Testis (tissue), 3 donors: ENCODE data around the gene SMAD6. TPM values are rescaled to one million over a fixed set of nuclear protein-coding genes. Genes with fewer than 3 reads are reported as not detected.

Experiments used
- DNase-seq: peaks from one replicate; pipeline ENCODE4 v3.0.0-alpha.2; 2019
- H3K27ac ChIP-seq, 2 donors: fragments of 200-600 bp; sonication (generic); one replicate each; pipeline ENCODE4 v1.5.1; 2019
- H3K27me3 ChIP-seq: fragments of 200-600 bp; sonication (generic); one replicate; pipeline ENCODE4 v1.5.1; 2019
- H3K36me3 ChIP-seq: fragments of 200-600 bp; sonication (generic); one replicate; pipeline ENCODE4 v1.5.1; 2017; ENCODE audit warnings: low read depth; ENCODE audit errors: missing control alignments
- H3K4me1 ChIP-seq: fragments of 200-600 bp; sonication (generic); one replicate; pipeline ENCODE4 v1.5.1; 2019
- H3K4me3 ChIP-seq, 2 donors: fragments of 200-600 bp; sonication (generic); one replicate each; pipeline ENCODE4 v1.5.1; 2017 to 2019
- H3K9me3 ChIP-seq: fragments of 200-600 bp; sonication (generic); one replicate; pipeline ENCODE4 v1.5.1; 2017
- CTCF ChIP-seq, 3 experiments: fragments of 450-650 bp in 2 of 3; fragments of 200-600 bp in 1 of 3; sonication (generic) in 1 of 3; IDR thresholded peaks; one replicate each; pipeline ENCODE4 v1.5.1; 2016 to 2019; ENCODE audit warnings: antibody characterized with exemption in 3 of 3, mild to moderate bottlenecking in 2 of 3, moderate library complexity in 1 of 3
- POLR2A ChIP-seq: fragments of 450-650 bp; IDR thresholded peaks from one replicate; pipeline ENCODE4 v1.6.1; 2017; ENCODE audit warnings: antibody characterized with exemption, mild to moderate bottlenecking, moderate library complexity
- WGBS, 2 donors: methylation state at CpG; one replicate each; pipeline ENCODE4 v1.1.5; 2018; 5-methylcytosine and 5-hydroxymethylcytosine counted together
- intact Hi-C: fragments of 100-400 bp; cut with DNase I; formaldehyde crosslinking; loops from one replicate; pipeline ENCODE4 v1.15.1; 2023; ENCODE audit warnings: low total_unique reads
- polyA plus RNA-seq: library from polyadenylated mRNA; stranded (reverse); fragments of 350-450 nt; fragmentation: Illumina TruSeq; extraction: RNeasy Lipid Tissue Mini Kit (QIAGEN cat#74804); gene quantifications from one replicate; pipeline ENCODE4 v1.2.3, GENCODE V29; 2014; ENCODE audit warnings: low read depth, low replicate concordance; ENCODE audit not compliant: insufficient read depth
- total RNA-seq, 2 donors: library from RNA; depleted of rRNA; stranded (reverse); fragments of >200 nt; gene quantifications; one replicate each; pipeline ENCODE4 v1.2.3, GENCODE V29; 2016

SMAD6 gene
- total and polyA plus RNA-seq, 3 donors from 2014 or later: 3.2 to 19.4 (median 17.5) TPM

- H3K4me1 ChIP-seq: peaks cover 32% of the 10 kb centered on the region
- H3K4me3 ChIP-seq: no peak overlapping the region
- no peaks in the 10 kb centered on the region for H3K9me3 ChIP-seq
- DNase-seq: no peak
- no peak overlapping the region for H3K27ac ChIP-seq
- 55 to 61% methylated on average over 10 of the region's 10 CpGs for WGBS, 2 donors
- no peaks in the 10 kb centered on the region for H3K36me3 ChIP-seq
- TF ChIP-seq CTCF (IDR thresholded peaks at IDR 0.05): no peak
- intact Hi-C loops: no loop called here
- no peaks in the 10 kb centered on the region for H3K27me3 ChIP-seq
Observed at GRCh38 chr15:66747886-66748707, 46.1 kb downstream of the SMAD6 start.

- no peak for TF ChIP-seq CTCF (IDR thresholded peaks at IDR 0.05)
- TF ChIP-seq POLR2A: no peak
- peaks cover 32% of the 10 kb centered on the region for H3K4me1 ChIP-seq
- WGBS, 2 donors: 64 to 67% methylated on average over 3 of the region's 3 CpGs
Observed at GRCh38 chr15:66748708-66749035, 46.6 kb downstream of the SMAD6 start.

GRCh38 chr15:66749841-66750575 lies 48.0 kb downstream of the SMAD6 start:
- Histone ChIP-seq H3K27me3 (no peaks in the 10 kb centered on the region), H3K9me3 (no peaks in the 10 kb centered on the region), H3K27ac (no peak overlapping the region), H3K36me3 (no peaks in the 10 kb centered on the region), H3K4me1 (peaks cover 27% of the 10 kb centered on the region), H3K4me3 (no peak overlapping the region)
- intact Hi-C loops: no loop called here
- no peak for DNase-seq
- 52 to 78% methylated on average over 7 to 8 of the region's 8 CpGs for WGBS, 2 donors
- no peak for TF ChIP-seq CTCF (IDR thresholded peaks at IDR 0.05)
- TF ChIP-seq POLR2A: no peak

More at GRCh38 chr15:66748708-66749035, 46.6 kb downstream of the SMAD6 start:
- Histone ChIP-seq H3K27ac (no peak overlapping the region), H3K9me3 (no peaks in the 10 kb centered on the region), H3K4me3 (no peak overlapping the region), H3K27me3 (no peaks in the 10 kb centered on the region), H3K36me3 (no peaks in the 10 kb centered on the region)
- DNase-seq: no peak
- intact Hi-C loops: no loop called here

GRCh38 chr15:66750609-66751008 lies 48.6 kb downstream of the SMAD6 start:
- DNase-seq: no peak
- H3K27ac ChIP-seq: no peak overlapping the region
- intact Hi-C loops: no loop called here
- 81 to 83% methylated on average over 5 to 9 of the region's 9 CpGs for WGBS, 2 donors
- no peaks in the 10 kb centered on the region for H3K27me3 ChIP-seq
- no peaks in the 10 kb centered on the region for H3K36me3 ChIP-seq
- H3K9me3 ChIP-seq: no peaks in the 10 kb centered on the region
- no peak for TF ChIP-seq CTCF (IDR thresholded peaks at IDR 0.05)
- no peak for TF ChIP-seq POLR2A
- H3K4me3 ChIP-seq: no peak overlapping the region
- H3K4me1 ChIP-seq: peaks cover 25% of the 10 kb centered on the region
